Measurements from ENCODE around the gene NR1I2. TPM values are rescaled to one million over a fixed set of nuclear protein-coding genes. Genes with fewer than 3 reads are reported as not detected.

Gene NR1I2
- total RNA-seq (2014; rRNA removed; shearing (Covaris generic)) = not detected in 2 replicates

GRCh38 chr3:119781330-119782198 is at the start of gene NR1I2:
Gene NR1I2, plus strand, starts transcription at chr3:119782101.

Other genes with a start within 250 kb of the NR1I2 start
- not detected in 2 replicates for gene CD80, start 222.5 kb upstream of the NR1I2 start, total RNA-seq (2014; rRNA removed; shearing (Covaris generic))
- gene ADPRH, start 202.6 kb upstream of the NR1I2 start, total RNA-seq (2014; rRNA removed; shearing (Covaris generic)) = 2.0 and 2.3 TPM in 2 replicates
- gene PLA1A, start 184.2 kb upstream of the NR1I2 start, total RNA-seq (2014; rRNA removed; shearing (Covaris generic)) = not detected in 2 replicates
- 0.05 and 0.19 TPM in 2 replicates for gene POPDC2, start 121.5 kb upstream of the NR1I2 start, total RNA-seq (2014; rRNA removed; shearing (Covaris generic))
- 77.0 and 102 TPM in 2 replicates for gene COX17, start 104.7 kb upstream of the NR1I2 start, total RNA-seq (2014; rRNA removed; shearing (Covaris generic))
- 0.50 and 2.3 TPM in 2 replicates for gene CFAP91, start 79.1 kb upstream of the NR1I2 start, total RNA-seq (2014; rRNA removed; shearing (Covaris generic))